GM10847 (cell line): ENCODE data around the gene ASB3.

Source experiments
- POLR2A ChIP-seq: IDR thresholded peaks from 2 replicates; pipeline ENCODE4 v1.6.1; 2011; ENCODE audit not compliant: insufficient read length; ENCODE audit errors: extremely low read depth

The ASB3 gene

DNA sequence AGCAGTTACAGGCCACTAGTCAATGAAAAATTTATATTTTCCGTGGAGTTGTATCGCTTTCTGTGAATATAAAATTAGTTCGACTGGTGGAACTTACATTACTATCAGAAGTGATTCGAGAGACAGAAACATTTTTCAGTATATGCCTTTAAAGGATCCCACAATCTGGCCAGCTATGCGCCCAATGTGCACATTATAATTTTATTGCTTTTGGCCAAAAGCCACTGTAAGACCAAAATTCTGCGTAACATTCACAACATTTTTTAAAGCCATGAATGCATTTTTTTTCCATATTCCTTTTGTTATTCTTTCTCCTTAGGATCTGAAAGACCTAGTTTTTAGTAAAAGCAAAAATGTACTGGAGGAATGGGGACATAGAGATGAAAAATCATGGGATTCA, 150.2 kb downstream of the ASB3 start:
- no peak for TF ChIP-seq POLR2A

DNA sequence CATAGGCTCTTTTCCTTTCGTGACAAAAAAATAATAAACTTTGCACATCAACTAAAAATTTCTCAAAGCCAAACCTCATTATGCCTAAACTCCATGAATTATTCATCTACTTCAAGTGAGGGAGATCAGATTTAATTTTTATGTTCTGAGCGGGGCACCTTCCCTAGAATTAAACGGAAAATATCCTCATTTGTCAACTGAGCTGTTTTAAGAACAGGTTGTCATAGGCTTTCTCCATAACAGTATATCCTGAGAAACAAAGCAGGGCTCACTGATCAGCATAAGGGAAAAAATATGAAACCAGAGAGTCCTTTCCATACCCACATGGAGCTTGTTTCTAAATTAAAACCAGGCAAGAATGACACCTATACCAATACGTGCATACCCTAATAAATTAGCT, 150.6 kb downstream of the ASB3 start:
- no peak for TF ChIP-seq POLR2A

GRCh38 chr2:53635694-53636093, 151.1 kb downstream of the ASB3 start:
- no peak for TF ChIP-seq POLR2A

DNA sequence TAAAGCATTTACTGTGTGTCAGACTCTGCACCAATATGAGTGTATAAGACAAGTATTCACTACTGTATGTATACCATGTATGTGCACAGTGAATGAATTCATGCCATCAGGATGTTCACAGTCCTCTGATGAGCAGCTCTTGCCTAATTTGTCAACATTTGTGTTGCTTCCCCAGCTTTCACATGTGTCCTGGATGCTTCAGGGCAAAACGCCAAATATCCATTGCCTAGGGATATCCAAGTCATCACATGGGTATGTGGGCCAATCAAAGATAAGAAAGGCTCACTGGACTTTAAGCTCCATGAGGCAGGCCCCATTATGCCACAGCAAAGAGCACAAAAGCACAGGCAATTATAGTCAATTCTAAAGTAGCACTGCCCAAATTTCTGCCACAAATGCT, 153.3 kb downstream of the ASB3 start:
- TF ChIP-seq POLR2A = no peak

DNA sequence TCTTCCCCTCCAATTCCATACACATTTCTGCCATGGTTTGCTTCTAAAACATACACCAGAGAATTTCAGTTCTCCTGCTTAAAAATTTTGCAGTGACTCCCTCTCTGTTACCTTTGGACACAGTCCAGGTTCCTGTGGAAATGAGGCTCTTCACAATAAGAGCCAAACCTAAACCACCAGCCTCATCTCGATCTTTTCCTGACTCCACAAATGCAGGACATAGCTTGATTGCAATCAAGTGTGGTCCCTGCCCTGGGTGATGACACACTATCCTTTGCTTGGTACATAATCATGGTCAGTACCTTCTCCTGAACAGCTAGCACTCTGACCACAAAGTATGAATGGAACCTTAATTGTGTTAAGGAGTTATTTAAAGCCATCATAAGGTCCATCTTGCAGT, 154.0 kb downstream of the ASB3 start:
- TF ChIP-seq POLR2A = no peak

- TF ChIP-seq POLR2A = no peak
Observed at GRCh38 chr2:53632126-53632460, 154.7 kb downstream of the ASB3 start.

DNA sequence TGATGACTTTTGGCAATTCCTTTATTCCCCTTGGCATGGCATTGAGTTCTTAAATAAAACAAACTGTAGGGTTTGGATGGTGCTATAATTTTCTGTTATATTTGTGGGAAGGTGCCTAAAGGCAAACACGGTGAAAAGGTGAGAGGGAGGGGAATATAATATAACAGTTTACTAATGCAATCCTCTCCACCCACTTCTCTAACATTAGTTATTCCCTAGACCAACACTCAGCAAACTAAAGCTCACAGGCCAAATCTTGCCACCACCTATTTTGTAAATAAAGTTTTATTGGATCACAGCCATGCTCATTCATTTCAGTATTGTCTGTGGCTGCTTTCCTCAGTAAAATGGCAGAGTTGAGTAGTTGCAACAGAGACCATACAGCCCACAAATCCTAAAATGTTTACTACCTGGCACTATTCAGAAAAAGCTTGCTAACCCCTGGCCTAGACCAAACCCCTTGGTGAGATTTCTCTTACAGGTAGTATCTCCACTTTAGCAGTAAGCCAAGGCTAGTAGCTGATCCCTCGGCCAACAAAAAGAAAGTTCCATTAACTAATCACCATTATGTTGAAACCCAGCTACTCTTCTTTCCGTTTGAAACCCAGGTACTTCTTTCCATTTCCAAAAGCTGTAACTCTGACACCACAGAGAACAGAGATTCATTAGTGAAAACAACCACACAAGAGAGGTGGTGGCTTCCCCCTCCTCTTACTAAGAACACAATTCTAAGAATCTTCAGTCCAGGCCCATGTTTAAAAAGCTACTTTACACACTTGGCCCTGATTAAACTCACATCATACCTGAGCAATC, 155.2 kb downstream of the ASB3 start:
- TF ChIP-seq POLR2A = no peak

GRCh38 chr2:53630026-53630606, 156.6 kb downstream of the ASB3 start:
- no peak for TF ChIP-seq POLR2A

GRCh38 chr2:53629501-53629900, 157.3 kb downstream of the ASB3 start:
- no peak for TF ChIP-seq POLR2A

DNA sequence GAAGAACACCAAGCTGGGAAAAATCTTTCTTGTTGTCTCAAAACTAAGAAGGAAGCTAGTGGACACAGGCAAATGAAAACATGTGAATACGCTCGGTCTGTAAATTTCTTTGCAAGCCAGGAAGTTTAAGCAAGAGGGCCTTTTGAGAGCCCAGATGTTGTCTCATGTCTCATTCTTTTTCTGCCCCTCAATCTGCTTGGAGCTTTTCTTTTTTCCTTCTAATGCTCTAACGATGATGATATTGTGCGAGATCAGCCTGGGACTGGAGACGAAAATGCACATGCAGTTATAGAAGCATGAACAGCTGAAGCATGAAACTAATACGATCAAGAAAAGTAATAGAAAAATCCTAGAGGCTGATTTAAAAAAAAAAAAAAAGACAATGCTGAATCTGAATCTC, 157.8 kb downstream of the ASB3 start:
- no peak for TF ChIP-seq POLR2A

DNA sequence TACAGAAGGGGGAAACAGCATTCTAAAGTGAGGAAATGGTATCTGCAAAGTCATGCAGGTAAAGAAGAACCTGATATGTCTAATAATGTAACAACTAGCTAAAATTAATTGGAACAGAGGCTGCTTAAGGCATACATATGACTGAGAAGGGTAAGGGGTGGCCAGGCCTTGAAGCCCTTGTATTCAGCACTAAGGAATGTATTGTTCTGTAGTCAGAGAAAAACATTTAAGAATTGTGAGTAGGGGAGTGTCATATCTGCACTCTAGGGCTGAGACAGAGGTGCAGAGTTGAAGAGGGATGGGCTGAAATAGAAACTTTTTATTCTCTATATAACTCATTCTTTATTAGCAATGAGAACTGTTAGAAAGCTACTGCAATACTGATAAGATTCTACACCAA, 164.6 kb downstream of the ASB3 start:
- TF ChIP-seq POLR2A = no peak

DNA sequence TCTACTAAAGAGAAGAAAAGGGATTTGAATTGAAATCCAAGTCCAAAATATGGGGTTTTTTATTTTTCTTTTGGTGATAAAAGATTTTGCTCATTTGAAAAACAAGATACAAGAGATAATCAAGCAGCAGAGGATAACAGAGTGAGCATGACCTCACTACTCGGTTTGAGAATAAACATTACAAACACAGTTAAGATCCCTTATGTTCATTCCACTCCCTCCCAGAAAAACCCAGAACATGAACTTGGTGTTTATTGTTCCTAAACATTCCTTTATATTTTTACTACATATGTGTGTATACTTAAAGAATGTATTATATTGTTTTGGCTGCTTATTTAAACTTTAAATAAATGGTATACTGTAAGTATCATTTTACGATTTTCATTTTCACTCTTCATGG, 165.8 kb downstream of the ASB3 start:
- TF ChIP-seq POLR2A = no peak
